Smooth muscle cell (in vitro differentiated cells): ENCODE measurements around the gene USP24. TPM values are rescaled to one million over a fixed set of nuclear protein-coding genes. Genes with fewer than 3 reads are reported as not detected.

ENCODE experiments used
- DNase-seq: peaks from one replicate; lab custom pipeline; 2025; ENCODE audit not compliant: unreplicated experiment; lab: John Stamatoyannopoulos, UW
- H2AFZ ChIP-seq: fragments of 200-600 bp; sonication (generic); 2 replicates; pipeline ENCODE4 v1.6.0; 2016; ENCODE audit warnings: antibody characterized with exemption, low read depth, mild to moderate bottlenecking
- H3F3A ChIP-seq: fragments of 200-600 bp; sonication (generic); 2 replicates; pipeline ENCODE4 v1.6.0; 2017; ENCODE audit warnings: antibody characterized with exemption, low read depth
- H3K27ac ChIP-seq: fragments of 200-600 bp; sonication (generic); 2 replicates; pipeline ENCODE4 v1.5.1; 2016; ENCODE audit warnings: low read depth, mild to moderate bottlenecking
- H3K27me3 ChIP-seq: fragments of 200-600 bp; sonication (generic); 2 replicates; pipeline ENCODE4 v1.6.1; 2016; ENCODE audit warnings: low read depth, mild to moderate bottlenecking
- H3K36me3 ChIP-seq: fragments of 200-600 bp; sonication (generic); 2 replicates; pipeline ENCODE4 v1.5.1; 2016; ENCODE audit warnings: low read depth
- H3K4me1 ChIP-seq: fragments of 200-600 bp; sonication (generic); 2 replicates; pipeline ENCODE4 v1.5.1; 2016; ENCODE audit warnings: low read depth
- H3K4me2 ChIP-seq: fragments of 200-600 bp; sonication (generic); 2 replicates; pipeline ENCODE4 v1.6.0; 2016; ENCODE audit warnings: mild to moderate bottlenecking
- H3K4me3 ChIP-seq: fragments of 200-600 bp; sonication (generic); 2 replicates; pipeline ENCODE4 v1.5.1; 2016; ENCODE audit warnings: mild to moderate bottlenecking
- H3K79me2 ChIP-seq: fragments of 200-600 bp; sonication (generic); 2 replicates; pipeline ENCODE4 v1.6.0; 2016; ENCODE audit warnings: low read depth, mild to moderate bottlenecking
- H3K9ac ChIP-seq: fragments of 200-600 bp; sonication (generic); 2 replicates; pipeline ENCODE4 v1.6.0; 2016; ENCODE audit warnings: low read depth
- H3K9me3 ChIP-seq: fragments of 200-600 bp; sonication (generic); replicated peaks from 2 replicates; pipeline ENCODE4 v1.5.1; 2016; ENCODE audit warnings: low read depth
- H4K20me1 ChIP-seq: fragments of 200-600 bp; sonication (generic); 2 replicates; pipeline ENCODE4 v1.6.0; 2016; ENCODE audit warnings: low read depth
- CTCF ChIP-seq: fragments of 200-600 bp; sonication (generic); IDR thresholded peaks from 2 replicates; pipeline ENCODE4 v1.5.1; 2017; ENCODE audit warnings: borderline replicate concordance, mild to moderate bottlenecking, antibody characterized with exemption; ENCODE audit not compliant: insufficient read depth, poor library complexity, severe bottlenecking
- WGBS: methylation state at CpG from one replicate; pipeline ENCODE4 v1.1.7; 2016; ENCODE audit warnings: low lambda C conversion rate; 5-methylcytosine and 5-hydroxymethylcytosine counted together
- polyA plus RNA-seq: library from polyadenylated mRNA; unstranded; fragments of >200 nt; fragmentation: Nextera tagmentation; extraction: Ambion mirVana; gene quantifications from 2 replicates; pipeline ENCODE4 v1.2.1, GENCODE V29; 2016
- total RNA-seq: library from RNA; depleted of rRNA; stranded (reverse); fragments of >200 nt; gene quantifications from 2 replicates; pipeline ENCODE4 v1.2.3, GENCODE V29; 2014

Gene USP24
- total and polyA plus RNA-seq, 2 experiments from 2014 or later: 3.6 to 25.9 TPM

- Histone ChIP-seq H3K36me3 (peaks cover 18% of the 10 kb centered on the region), H4K20me1 (no peaks in the 10 kb centered on the region), H3K27me3 (no peaks in the 10 kb centered on the region), H3K27ac (no peak overlapping the region), H3K9me3 (no peaks in the 10 kb centered on the region), H2AFZ (no peak overlapping the region), H3K79me2 (no peaks in the 10 kb centered on the region), H3K4me1 (no peaks in the 10 kb centered on the region), H3K4me2 (no peak overlapping the region), H3K4me3 (no peak overlapping the region), H3K9ac (no peak overlapping the region), H3F3A (no peaks in the 10 kb centered on the region)
- WGBS: 97% methylated on average over 17 of the region's 17 CpGs
- DNase-seq: no peak
- no peak for TF ChIP-seq CTCF
Measured at GRCh38 chr1:55070293-55071164, 144.6 kb downstream of the USP24 start.

GRCh38 chr1:55069280-55069679, 145.9 kb downstream of the USP24 start:
- Histone ChIP-seq H3K4me2 (no peak overlapping the region), H4K20me1 (no peaks in the 10 kb centered on the region), H3K9me3 (no peaks in the 10 kb centered on the region), H3F3A (no peaks in the 10 kb centered on the region), H3K4me1 (no peaks in the 10 kb centered on the region), H2AFZ (no peak overlapping the region), H3K27ac (no peak overlapping the region), H3K4me3 (no peak overlapping the region), H3K27me3 (no peaks in the 10 kb centered on the region), H3K9ac (no peak overlapping the region), H3K79me2 (no peaks in the 10 kb centered on the region), H3K36me3 (peaks cover 11% of the 10 kb centered on the region)
- WGBS: 96% methylated on average over 7 of the region's 7 CpGs
- no peak for DNase-seq
- no peak for TF ChIP-seq CTCF

- Histone ChIP-seq H2AFZ (no peak overlapping the region), H3K4me2 (no peak overlapping the region), H3K4me1 (no peaks in the 10 kb centered on the region), H3K27me3 (no peaks in the 10 kb centered on the region), H3K9me3 (no peaks in the 10 kb centered on the region), H3K4me3 (no peak overlapping the region), H3F3A (no peaks in the 10 kb centered on the region), H4K20me1 (no peaks in the 10 kb centered on the region), H3K9ac (no peak overlapping the region), H3K36me3 (peaks cover 11% of the 10 kb centered on the region), H3K27ac (no peak overlapping the region), H3K79me2 (no peaks in the 10 kb centered on the region)
- DNase-seq: no peak
- no peak for TF ChIP-seq CTCF
- WGBS: 97% methylated on average over 9 of the region's 9 CpGs
Measured at GRCh38 chr1:55068638-55069037, 146.5 kb downstream of the USP24 start.

- no peak overlapping the region for H2AFZ ChIP-seq
- 89% methylated on average over 1 of the region's 1 CpG for WGBS
- H3K9me3 ChIP-seq: no peaks in the 10 kb centered on the region
- no peaks in the 10 kb centered on the region for H3F3A ChIP-seq
- no peaks in the 10 kb centered on the region for H3K27me3 ChIP-seq
- H3K4me3 ChIP-seq: no peak overlapping the region
- H3K79me2 ChIP-seq: no peaks in the 10 kb centered on the region
- no peak overlapping the region for H3K4me2 ChIP-seq
- DNase-seq: no peak
- H4K20me1 ChIP-seq: no peaks in the 10 kb centered on the region
- H3K36me3 ChIP-seq: peaks cover 7% of the 10 kb centered on the region
- no peaks in the 10 kb centered on the region for H3K4me1 ChIP-seq
- no peak overlapping the region for H3K9ac ChIP-seq
- H3K27ac ChIP-seq: no peak overlapping the region
- no peak for TF ChIP-seq CTCF
Measured at GRCh38 chr1:55067914-55068313, 147.2 kb downstream of the USP24 start.
